ENCODE data around the gene THAP7.
A peak's percentile ranks its signal among the peaks of the same experiment; 100 is the strongest.

THAP7 gene

DNA sequence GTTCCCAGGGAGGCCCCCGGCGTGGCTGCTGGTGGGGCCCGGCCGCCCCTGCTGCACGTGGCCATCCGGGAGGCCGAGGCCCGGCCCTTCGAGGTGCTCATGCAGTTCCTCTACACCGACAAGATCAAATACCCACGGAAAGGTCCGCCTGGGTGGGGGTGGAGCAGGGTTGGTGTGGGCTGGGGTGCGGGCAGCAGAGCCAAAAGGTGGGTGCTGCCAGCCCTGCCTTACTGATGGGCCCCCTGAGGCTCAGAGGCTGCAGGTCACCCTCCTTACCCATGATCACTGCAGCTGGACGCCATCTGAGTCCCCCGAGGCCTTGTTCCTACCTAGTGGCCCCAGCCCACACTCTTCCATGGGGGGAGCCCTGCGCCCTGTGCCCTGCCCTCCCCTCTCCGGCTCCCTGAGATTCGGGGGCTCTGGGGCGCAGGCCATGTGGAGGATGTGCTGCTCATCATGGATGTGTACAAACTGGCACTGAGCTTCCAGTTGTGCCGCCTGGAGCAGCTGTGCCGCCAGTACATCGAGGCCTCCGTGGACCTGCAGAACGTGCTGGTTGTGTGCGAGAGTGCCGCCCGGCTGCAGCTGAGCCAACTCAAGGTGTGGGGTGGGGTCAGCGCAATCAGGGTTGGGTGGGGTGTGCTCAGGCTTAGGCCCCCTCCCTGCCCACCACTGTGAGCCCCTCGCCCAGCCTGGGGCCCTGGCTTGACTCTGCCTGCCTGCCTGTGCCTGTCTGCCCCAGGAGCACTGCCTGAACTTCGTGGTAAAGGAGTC lies 7.6 kb downstream of the THAP7 start:
- H3K4me3 ChIP-seq (ENCODE audit: low read depth, low read length): no peak overlapping the region

GRCh38 chr22:20993304-20994127 lies 8.4 kb downstream of the THAP7 start:
- H3K4me3 ChIP-seq (ENCODE audit: low read depth, low read length): no peak overlapping the region

- no peak overlapping the region for H3K4me3 ChIP-seq (ENCODE audit: low read depth, low read length)
Measured at GRCh38 chr22:20992456-20993303, 9.2 kb downstream of the THAP7 start.

- no peak overlapping the region for H3K4me3 ChIP-seq (ENCODE audit: low read depth, low read length)
Measured at GRCh38 chr22:20992056-20992442, 9.9 kb downstream of the THAP7 start.

DNA sequence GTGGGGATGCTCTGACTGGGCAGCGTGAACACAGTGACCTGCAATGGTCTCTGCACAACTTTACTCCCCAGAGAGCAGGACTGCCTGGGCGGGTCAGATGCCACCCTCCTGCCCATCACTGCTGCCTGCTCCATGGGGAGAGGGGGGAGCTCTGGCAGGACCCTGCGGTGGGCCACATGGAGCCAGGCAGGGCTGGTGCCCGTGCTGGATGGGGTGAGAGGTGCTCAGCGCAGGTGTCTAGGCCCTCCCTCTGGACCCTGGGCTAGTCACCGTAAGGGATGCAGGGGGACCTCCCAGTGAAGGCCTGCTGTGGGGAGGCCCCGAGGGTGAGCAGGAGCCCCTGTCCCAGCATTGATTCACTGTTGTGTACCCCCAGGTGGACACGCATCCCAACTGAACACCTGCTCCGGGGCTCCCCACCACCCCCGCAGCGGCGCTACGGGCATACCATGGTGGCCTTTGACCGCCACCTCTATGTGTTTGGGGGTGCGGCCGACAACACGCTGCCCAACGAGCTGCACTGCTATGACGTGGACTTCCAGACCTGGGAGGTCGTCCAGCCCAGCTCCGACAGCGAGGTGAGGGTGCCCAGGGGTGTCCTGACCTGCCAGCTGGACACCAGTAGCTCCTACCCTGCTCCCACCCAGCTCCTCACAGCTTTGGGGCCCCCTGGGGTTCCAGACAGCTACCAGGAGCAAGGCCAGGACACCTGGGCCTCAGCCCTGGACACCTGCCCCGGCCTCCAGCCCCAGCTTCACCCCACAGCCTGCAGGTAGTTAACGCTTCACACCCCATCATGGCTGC lies 10.5 kb downstream of the THAP7 start:
- H3K4me3 ChIP-seq (ENCODE audit: low read depth, low read length): no peak overlapping the region

- no peak overlapping the region for H3K4me3 ChIP-seq (ENCODE audit: low read depth, low read length)
Measured at GRCh38 chr22:20990184-20991180, 11.4 kb downstream of the THAP7 start.

DNA sequence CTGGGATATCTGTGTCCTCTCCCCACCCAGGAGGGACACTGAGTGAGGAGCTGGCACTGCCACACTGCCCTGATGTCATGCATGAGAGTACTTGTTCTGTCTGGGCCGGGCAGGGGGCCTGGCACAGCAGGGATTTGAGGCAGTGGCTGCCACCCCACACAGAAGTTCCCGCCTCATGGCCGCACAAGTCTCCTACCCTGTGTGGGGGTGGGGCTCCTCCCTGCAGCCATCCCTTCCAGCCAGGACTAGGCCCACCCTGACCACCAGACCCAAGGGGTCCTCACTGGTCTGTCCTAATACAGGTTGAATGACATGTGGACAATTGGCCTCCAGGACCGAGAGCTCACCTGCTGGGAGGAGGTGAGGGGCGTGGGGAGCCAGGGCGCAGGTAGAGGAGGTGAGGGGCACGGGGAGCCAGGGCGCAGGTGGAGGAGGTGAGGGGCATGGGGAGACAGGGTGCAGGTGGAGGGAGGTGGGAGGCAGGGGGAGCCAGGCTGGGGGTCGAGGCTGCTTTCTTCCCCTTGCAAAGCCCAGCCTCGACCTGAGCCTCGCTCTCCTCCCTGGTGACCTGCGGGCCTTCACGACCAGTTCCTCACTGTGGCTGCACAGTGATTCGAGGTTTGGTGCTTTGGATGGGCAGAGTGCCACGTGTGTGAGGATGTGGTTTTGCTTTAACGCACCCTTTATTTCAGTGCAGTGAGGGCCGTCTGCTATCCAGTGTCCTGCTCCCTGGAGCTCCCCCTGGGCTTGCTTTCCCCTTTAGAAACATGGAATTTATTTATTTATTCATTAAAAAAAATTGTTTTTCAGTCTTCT lies 12.4 kb downstream of the THAP7 start:
- H3K4me3 ChIP-seq (ENCODE audit: low read depth, low read length): no peak overlapping the region

DNA sequence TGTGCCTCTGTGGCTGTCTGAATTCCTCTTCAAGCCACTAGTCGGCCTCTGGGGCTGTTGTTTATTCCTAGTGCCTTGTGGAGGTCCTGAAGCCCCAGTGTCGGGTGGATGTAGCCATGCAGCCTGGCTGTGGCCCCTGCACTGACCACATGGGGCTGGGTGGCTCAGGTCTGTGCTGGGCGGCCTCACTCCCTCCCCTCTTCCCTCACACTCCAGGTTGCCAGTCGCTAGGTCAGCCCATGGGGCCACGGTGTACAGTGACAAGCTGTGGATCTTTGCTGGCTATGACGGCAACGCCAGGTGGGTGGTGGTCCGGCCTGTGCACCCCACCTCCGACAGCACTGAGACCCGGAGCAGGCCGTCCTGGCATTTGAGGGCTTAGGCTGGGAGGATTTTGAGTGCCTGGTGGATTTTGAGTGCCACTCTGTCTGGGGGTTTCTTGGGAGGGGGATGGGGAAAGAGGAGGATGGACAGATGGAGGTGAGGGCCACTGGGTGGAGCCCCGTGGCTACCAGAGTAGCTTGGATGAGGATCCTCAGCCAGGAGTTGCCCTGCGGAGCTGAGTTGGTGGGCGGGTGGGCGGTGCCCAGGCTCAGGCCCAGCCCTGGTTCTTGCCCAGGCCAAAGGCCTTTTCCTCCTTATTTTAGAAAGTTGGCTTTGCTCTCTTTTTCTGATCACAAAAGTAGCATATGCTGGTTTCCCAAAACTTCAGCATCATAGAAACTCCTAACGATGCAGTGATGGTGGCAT lies 13.2 kb downstream of the THAP7 start:
- no peak overlapping the region for H3K4me3 ChIP-seq (ENCODE audit: low read depth, low read length)

DNA sequence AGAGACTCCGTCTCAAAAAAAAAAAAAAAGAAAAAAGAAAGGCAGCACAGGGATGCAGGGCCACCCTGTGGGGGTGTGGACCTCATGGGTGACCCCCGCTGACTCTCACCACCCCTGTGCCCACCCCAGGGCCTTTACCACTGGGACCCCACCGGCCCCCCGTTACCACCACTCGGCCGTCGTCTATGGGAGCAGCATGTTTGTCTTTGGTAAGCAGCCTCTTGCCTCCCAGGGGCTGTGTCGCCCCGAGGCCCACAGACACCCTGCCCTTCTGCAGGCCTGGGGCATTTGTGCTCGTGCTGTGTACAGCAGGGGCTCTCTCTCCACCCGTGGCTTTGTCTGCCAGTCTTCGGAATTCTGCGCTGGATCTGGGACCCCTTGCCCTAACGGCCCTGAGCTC lies 14.5 kb downstream of the THAP7 start:
- no peak overlapping the region for H3K4me3 ChIP-seq (ENCODE audit: low read depth, low read length)

GRCh38 chr22:20986365-20986764 lies 15.6 kb downstream of the THAP7 start:
- H3K4me3 ChIP-seq (ENCODE audit: low read depth, low read length): no peak overlapping the region

DNA sequence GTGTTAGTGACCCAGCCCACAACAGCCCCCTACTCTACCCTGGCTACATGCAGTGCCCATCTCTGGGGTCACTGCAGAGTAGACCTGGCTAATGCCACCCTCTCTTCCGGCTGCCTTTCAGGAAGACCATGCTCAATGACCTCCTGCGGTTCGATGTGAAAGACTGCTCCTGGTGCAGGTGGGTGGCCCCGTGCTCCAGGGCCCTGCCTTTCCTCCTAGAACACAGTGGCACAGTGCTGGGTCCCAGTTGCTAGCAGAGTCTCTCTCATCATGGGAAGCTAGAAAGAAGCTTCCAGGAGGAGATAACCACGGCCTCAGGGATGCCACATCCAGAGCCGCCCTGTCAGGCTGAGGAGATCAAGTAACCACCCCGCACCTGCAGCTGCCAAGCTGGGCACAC lies 16.2 kb downstream of the THAP7 start:
- H3K4me3 ChIP-seq (ENCODE audit: low read depth, low read length): no peak overlapping the region

GRCh38 chr22:20983081-20983771 lies 18.7 kb downstream of the THAP7 start:
- no peak overlapping the region for H3K4me3 ChIP-seq (ENCODE audit: low read depth, low read length)

GRCh38 chr22:20982563-20982882 lies 19.4 kb downstream of the THAP7 start:
- H3K4me3 ChIP-seq (ENCODE audit: low read depth, low read length): peak overlapping the region; percentile 85

DNA sequence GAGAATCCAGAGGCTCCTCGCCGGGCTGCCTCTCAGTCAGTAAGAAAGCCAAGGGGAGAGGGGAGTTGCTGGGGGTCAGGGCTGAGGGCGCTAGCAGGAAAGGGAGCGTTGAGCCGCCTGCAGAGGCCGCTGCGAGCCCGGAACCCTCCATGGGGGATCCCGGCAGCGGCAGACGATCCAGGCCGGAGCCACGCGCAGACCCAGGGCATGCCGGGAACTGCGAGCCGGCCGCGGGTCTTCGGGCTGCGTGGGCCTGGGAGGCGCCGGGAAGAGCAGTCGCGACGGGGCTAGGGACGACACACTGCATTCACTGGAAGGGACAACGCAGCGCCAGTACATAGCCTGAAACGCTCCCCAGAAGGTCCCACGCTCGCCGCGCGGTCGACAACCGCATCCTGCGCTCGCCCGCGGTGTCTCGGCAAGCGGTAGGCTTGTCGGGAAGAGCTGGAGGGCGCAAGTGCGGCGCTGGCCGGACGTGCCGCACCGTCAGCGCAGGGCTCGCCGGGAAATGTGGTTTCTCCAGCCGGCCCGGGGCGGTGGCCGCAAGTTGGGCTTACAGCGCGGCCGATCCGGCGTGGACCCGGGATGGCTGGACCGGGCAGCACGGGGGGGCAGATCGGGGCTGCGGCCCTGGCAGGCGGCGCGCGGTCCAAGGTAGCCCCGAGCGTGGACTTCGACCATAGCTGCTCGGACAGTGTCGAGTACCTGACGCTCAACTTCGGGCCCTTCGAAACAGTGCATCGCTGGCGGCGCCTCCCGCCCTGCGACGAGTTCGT lies 19.9 kb downstream of the THAP7 start, which contains the start of gene LZTR1:
Gene LZTR1, plus strand, starts transcription at position 511 of the 776 bp plus-strand sequence. Its CDS starts 75 bp downstream, at position 586.
- H3K4me3 ChIP-seq (ENCODE audit: low read depth, low read length): peak within 1 kb of the TSS; percentile 85

DNA sequence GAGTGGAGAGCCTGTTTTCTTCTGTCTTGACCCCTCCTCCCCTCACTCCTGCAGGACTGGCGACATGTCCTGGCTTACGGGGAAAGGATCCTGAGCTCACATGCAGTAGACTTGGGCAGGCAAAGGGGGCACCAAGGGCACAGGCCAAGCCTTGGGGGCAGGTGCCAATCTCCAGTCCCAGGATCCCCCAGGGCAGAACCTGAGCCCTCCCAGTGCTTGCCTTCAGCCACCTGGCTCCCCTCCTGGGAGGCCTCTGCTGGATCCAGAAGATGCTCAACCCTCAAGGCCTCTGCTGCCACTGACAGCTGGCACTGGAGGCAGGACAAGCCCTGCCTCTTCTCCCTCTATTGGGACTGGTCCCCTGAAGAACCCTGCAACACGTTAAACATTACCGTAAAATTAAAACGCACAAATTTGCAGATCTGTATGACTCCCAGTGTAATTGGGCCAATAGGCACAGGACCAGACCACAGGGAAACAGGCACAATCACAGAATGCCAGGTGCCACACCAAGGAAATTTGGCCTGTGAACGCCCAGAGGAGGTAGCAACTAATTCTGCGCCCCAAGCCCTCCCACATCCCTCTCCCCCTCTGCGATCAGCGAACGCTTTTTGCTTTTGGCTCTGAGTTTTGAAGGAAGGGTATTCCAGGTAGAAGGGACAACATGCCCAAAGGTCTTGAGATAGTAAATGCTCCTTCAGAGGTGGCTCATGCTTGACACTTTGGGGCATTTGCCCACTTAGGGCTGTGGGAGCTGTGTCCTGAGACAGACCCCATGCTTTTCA lies 20.8 kb downstream of the THAP7 start:
- peak overlapping the region; percentile 85 for H3K4me3 ChIP-seq (ENCODE audit: low read depth, low read length)

DNA sequence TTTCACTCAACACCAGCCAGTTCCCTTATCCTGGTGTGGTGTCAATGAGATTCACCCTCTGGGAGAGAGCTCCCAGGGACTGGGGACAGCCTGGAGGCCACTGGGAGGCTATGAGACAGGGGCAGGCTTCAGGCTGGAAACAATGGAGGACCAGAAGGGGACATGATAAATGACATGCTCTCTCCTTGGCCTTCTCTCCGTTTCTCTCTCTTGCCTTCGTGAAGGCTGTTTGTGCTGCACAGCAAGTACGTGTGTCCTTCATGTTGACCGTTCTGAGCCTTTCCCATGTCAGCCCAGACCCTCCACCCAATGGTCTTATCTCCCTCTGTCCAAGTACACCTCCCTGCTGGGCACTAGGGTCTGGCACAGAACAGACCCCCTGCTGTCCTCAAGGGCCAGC lies 21.4 kb downstream of the THAP7 start:
- no peak overlapping the region for H3K4me3 ChIP-seq (ENCODE audit: low read depth, low read length)

Measured in iPS-11a (cell line).